H9 (cell line): ENCODE data around the gene BAIAP2. TPM values are rescaled to one million over a fixed set of nuclear protein-coding genes. Genes with fewer than 3 reads are reported as not detected.

Source experiments
- DNase-seq: peaks from one replicate; pipeline ENCODE4 v3.0.0-alpha.2; 2017
- H2AFZ ChIP-seq: one replicate; pipeline ENCODE4 v1.6.1; 2013; ENCODE audit warnings: mild to moderate bottlenecking, low read length, control low read depth, moderate library complexity
- H2AK5ac ChIP-seq: 2 replicates; pipeline ENCODE4 v1.6.1; 2013; ENCODE audit warnings: low read length, control low read depth, mixed read lengths; ENCODE audit not compliant: insufficient read length
- H2BK120ac ChIP-seq: one replicate; pipeline ENCODE4 v1.6.1; 2013; ENCODE audit warnings: low read depth, mild to moderate bottlenecking, low read length, control low read depth, inconsistent platforms; ENCODE audit not compliant: poor library complexity, severe bottlenecking
- H2BK12ac ChIP-seq: 2 replicates; pipeline ENCODE4 v1.6.1; 2013; ENCODE audit warnings: low read length, control low read depth, mixed read lengths, low read depth; ENCODE audit not compliant: insufficient read length
- H2BK15ac ChIP-seq: 2 replicates; pipeline ENCODE4 v1.6.1; 2013; ENCODE audit warnings: low read depth, low read length, control low read depth
- H2BK20ac ChIP-seq: one replicate; pipeline ENCODE4 v1.6.1; 2013; ENCODE audit warnings: low read depth, mild to moderate bottlenecking, low read length, control low read depth, inconsistent platforms; ENCODE audit not compliant: poor library complexity, severe bottlenecking
- H2BK5ac ChIP-seq: 2 replicates; pipeline ENCODE4 v1.6.1; 2013; ENCODE audit warnings: low read length, control low read depth, mixed read lengths; ENCODE audit not compliant: insufficient read length
- H3K14ac ChIP-seq: 2 replicates; pipeline ENCODE4 v1.6.1; 2013; ENCODE audit warnings: low read length, control low read depth; ENCODE audit not compliant: insufficient read depth
- H3K18ac ChIP-seq: 2 replicates; pipeline ENCODE4 v1.6.1; 2013; ENCODE audit warnings: low read depth, mild to moderate bottlenecking, mixed read lengths, low read length, control low read depth; ENCODE audit not compliant: insufficient read length
- H3K23ac ChIP-seq: 2 replicates; pipeline ENCODE4 v1.6.1; 2013; ENCODE audit warnings: low read length, control low read depth, mixed read lengths, low read depth; ENCODE audit not compliant: insufficient read length
- H3K23me2 ChIP-seq: 2 replicates; pipeline ENCODE4 v1.6.1; 2013; ENCODE audit warnings: low read depth, mild to moderate bottlenecking, mixed read lengths, low read length, control low read depth; ENCODE audit not compliant: insufficient read length, poor library complexity, severe bottlenecking
- H3K27ac ChIP-seq: 2 replicates; pipeline ENCODE4 v1.5.1; 2013; ENCODE audit warnings: low read length, control low read depth, mixed read lengths, low read depth; ENCODE audit not compliant: insufficient read length
- H3K27me3 ChIP-seq: 2 replicates; pipeline ENCODE4 v1.6.1; 2013; ENCODE audit warnings: low read length, control low read depth, inconsistent platforms; ENCODE audit not compliant: insufficient read depth
- H3K4ac ChIP-seq: 2 replicates; pipeline ENCODE4 v1.6.1; 2013; ENCODE audit warnings: low read depth, mild to moderate bottlenecking, control low read depth, inconsistent platforms, low read length, moderate library complexity
- H3K4me1 ChIP-seq: 2 replicates; pipeline ENCODE4 v1.6.1; 2013; ENCODE audit warnings: low read length, control low read depth, inconsistent platforms; ENCODE audit not compliant: insufficient read depth
- H3K4me2 ChIP-seq: 2 replicates; pipeline ENCODE4 v1.6.1; 2013; ENCODE audit warnings: low read length, control low read depth, mixed read lengths; ENCODE audit not compliant: insufficient read length, insufficient read depth
- H3K56ac ChIP-seq: 2 replicates; pipeline ENCODE4 v1.6.1; 2013; ENCODE audit warnings: low read depth, mild to moderate bottlenecking, mixed read lengths, low read length, control low read depth; ENCODE audit not compliant: insufficient read length
- H3K79me1 ChIP-seq: 2 replicates; pipeline ENCODE4 v1.6.1; 2013; ENCODE audit warnings: low read depth, mild to moderate bottlenecking, moderate library complexity, low read length, control low read depth, inconsistent platforms; ENCODE audit not compliant: insufficient read depth, poor library complexity, severe bottlenecking
- H3K79me2 ChIP-seq: 2 replicates; pipeline ENCODE4 v1.6.1; 2013; ENCODE audit warnings: low read length, control low read depth, inconsistent platforms; ENCODE audit not compliant: insufficient read depth
- H3K9ac ChIP-seq: 2 replicates; pipeline ENCODE4 v1.6.1; 2013; ENCODE audit warnings: low read length, control low read depth, mixed read lengths; ENCODE audit not compliant: insufficient read length; ENCODE audit errors: extremely low read depth
- H3K9me3 ChIP-seq: one replicate; pipeline ENCODE4 v1.6.1; 2013; ENCODE audit warnings: low read depth, low read length, inconsistent platforms; ENCODE audit not compliant: control insufficient read depth
- H3T11ph ChIP-seq: one replicate; pipeline ENCODE4 v1.6.1; 2013; ENCODE audit warnings: mild to moderate bottlenecking, low read length, control low read depth, inconsistent platforms
- H4K20me1 ChIP-seq: one replicate; pipeline ENCODE4 v1.6.1; 2013; ENCODE audit not compliant: control insufficient read depth, insufficient read length, insufficient read depth
- H4K5ac ChIP-seq: 2 replicates; pipeline ENCODE4 v1.6.1; 2013; ENCODE audit warnings: low read depth, mild to moderate bottlenecking, mixed read lengths, low read length, control low read depth; ENCODE audit not compliant: insufficient read length
- H4K8ac ChIP-seq: replicated peaks from 2 replicates; pipeline ENCODE4 v1.6.1; 2013; ENCODE audit warnings: low read length, control low read depth, mixed read lengths, low read depth; ENCODE audit not compliant: insufficient read length
- H4K91ac ChIP-seq: 2 replicates; pipeline ENCODE4 v1.6.1; 2013; ENCODE audit warnings: low read depth, mild to moderate bottlenecking, moderate library complexity, mixed read lengths, low read length, control low read depth; ENCODE audit not compliant: insufficient read length
- H3K27ac Mint-ChIP-seq, 3 experiments: 2 replicates in 2 of 3; 3 replicates in 1 of 3; pipeline ENCODE4 v1.8.0; 2020 to 2021; ENCODE audit warnings: mixed read lengths in 3 of 3, mild to moderate bottlenecking in 1 of 3, moderate library complexity in 1 of 3
- H3K27me3 Mint-ChIP-seq: 2 replicates; pipeline ENCODE4 v1.8.0; 2021; ENCODE audit warnings: low read depth, mild to moderate bottlenecking, moderate library complexity, mixed read lengths
- H3K36me3 Mint-ChIP-seq, 3 experiments: 2 replicates in 2 of 3; 3 replicates in 1 of 3; pipeline ENCODE4 v1.8.0; 2020 to 2021; ENCODE audit warnings: low read depth in 3 of 3, mixed read lengths in 3 of 3; ENCODE audit not compliant: insufficient read depth in 1 of 3
- H3K4me1 Mint-ChIP-seq, 2 experiments: 2 replicates each; pipeline ENCODE4 v1.8.0; 2020; ENCODE audit warnings: mixed read lengths in 2 of 2
- H3K4me3 Mint-ChIP-seq, 2 experiments: 2 replicates in 1 of 2; 3 replicates in 1 of 2; pipeline ENCODE4 v1.8.0; 2020 to 2021; ENCODE audit warnings: mild to moderate bottlenecking in 2 of 2, mixed read lengths in 2 of 2, moderate library complexity in 1 of 2
- H3K9me3 Mint-ChIP-seq, 2 experiments: 2 replicates in 1 of 2; 3 replicates in 1 of 2; pipeline ENCODE4 v1.8.0; 2020; ENCODE audit warnings: mild to moderate bottlenecking in 2 of 2, mixed read lengths in 2 of 2, moderate library complexity in 1 of 2
- CTCF ChIP-seq: fragments of 200-600 bp; sonication (generic); conservative IDR thresholded peaks from 3 replicates; pipeline ENCODE4 v1.8.0; 2021; ENCODE audit warnings: antibody characterized with exemption, mild to moderate bottlenecking
- WGBS: extraction: QIAGEN DNeasy Blood & Tissue Kit; methylation state at CpG from one replicate; pipeline ENCODE4 v1.1.7; 2013; ENCODE audit warnings: missing lambda C conversion rate, low lambda C conversion rate, mixed read lengths; ENCODE audit not compliant: insufficient read length; ENCODE audit errors: extremely low coverage; 5-methylcytosine and 5-hydroxymethylcytosine counted together
- total RNA-seq: library from RNA; stranded (reverse); gene quantifications from 2 replicates; pipeline ENCODE4 v1.2.1, GENCODE V29; 2021

Gene BAIAP2
- total RNA-seq, 1 experiment from 2014 or later, result 27.8 TPM

GRCh38 chr17:81011951-81012350 lies 23.0 kb upstream of the BAIAP2 start:
- Histone ChIP-seq H2AK5ac (no peak overlapping the region), H2AFZ (no peak overlapping the region), H3K4me1 (no peaks in the 10 kb centered on the region), H3K56ac (no peak overlapping the region), H2BK12ac (no peak overlapping the region), H2BK20ac (no peak overlapping the region), H4K20me1 (no peaks in the 10 kb centered on the region), H3K4ac (no peak overlapping the region), H3K27ac (no peak overlapping the region), H3K79me2 (no peaks in the 10 kb centered on the region), H4K8ac (no peak overlapping the region), H3K27me3 (no peaks in the 10 kb centered on the region), H3K23ac (no peak overlapping the region), H2BK15ac (no peak overlapping the region), H3K14ac (no peak overlapping the region), H3K18ac (no peak overlapping the region), H3T11ph (no peak overlapping the region), H4K91ac (no peak overlapping the region), H4K5ac (no peak overlapping the region), H3K9me3 (peaks cover 7% of the 10 kb centered on the region), H2BK120ac (no peak overlapping the region), H3K23me2 (no peaks in the 10 kb centered on the region), H3K79me1 (no peaks in the 10 kb centered on the region), H3K9ac (no peak overlapping the region), H2BK5ac (no peak overlapping the region), H3K4me2 (no peak overlapping the region)
- no CpG with 5 or more reads among the region's 3 CpGs for WGBS
- H3K27ac Mint-ChIP-seq, result peak overlapping the region in 1 of 3 experiments; percentile 20; a peak in 1 of 7 replicates
- H3K4me1 Mint-ChIP-seq, result peaks cover 14 to 21% of the 10 kb centered on the region in 2 experiments
- H3K27me3 Mint-ChIP-seq, result peaks cover 32% of the 10 kb centered on the region
- no peak for TF ChIP-seq CTCF
- no peak for DNase-seq
- H3K36me3 Mint-ChIP-seq, result peaks cover 9 to 15% (median 11%) of the 10 kb centered on the region in 3 experiments
- H3K9me3 Mint-ChIP-seq, result peaks cover 23% of the 10 kb centered on the region in 2 experiments
- no peak overlapping the region for H3K4me3 Mint-ChIP-seq
